Measurements from ENCODE around the gene ADAMTSL5. TPM values are rescaled to one million over a fixed set of nuclear protein-coding genes. Genes with fewer than 3 reads are reported as not detected.

The ADAMTSL5 gene
- total and polyA plus RNA-seq, 2 of the 13 experiments (the other 11 are each of a cell fraction or from before 2014, with no cell fraction given): 0.60 to 2.7 TPM

DNA sequence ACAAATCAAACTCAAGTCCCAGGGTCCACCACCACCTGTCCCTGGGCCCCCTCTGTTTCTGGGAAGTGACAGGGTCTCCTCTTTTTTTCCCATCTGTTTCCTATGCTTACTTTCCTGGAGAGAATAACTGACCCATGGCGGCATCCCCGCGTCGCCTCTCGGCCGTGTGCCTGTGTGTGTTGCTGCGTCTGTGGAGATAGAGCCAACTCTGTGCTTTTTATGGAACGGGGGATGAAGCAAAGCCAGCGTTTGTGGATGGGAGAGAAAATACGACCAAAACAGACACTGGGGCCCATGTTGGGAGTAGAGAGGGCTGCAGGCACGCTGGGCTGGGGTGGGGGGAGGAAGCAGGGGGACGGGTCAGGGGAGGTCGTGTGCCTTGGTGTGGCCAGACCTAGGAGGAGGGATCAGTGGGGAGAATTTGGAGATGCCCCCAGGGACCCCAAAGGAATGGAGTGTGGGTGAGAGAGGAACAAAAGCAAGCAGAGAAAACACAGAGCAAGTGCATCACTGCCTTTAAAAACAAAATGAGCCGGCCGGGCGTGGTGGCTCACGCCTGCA, 27.6 kb upstream of the ADAMTSL5 start:
- Histone ChIP-seq H3K9me3 (ENCODE audit: low read length) (no peaks in the 10 kb centered on the region), H3K4me3 (replicated peaks in 1 of 3; ENCODE audit: insufficient read depth in 1 of 3, low read depth in 2 of 3, low read length in 3 of 3) (no peak overlapping the region), H3K27me3 (ENCODE audit: control insufficient read depth in 1 of 2, insufficient read depth in 2 of 2, low read length in 2 of 2) (no peaks in the 10 kb centered on the region), H2AFZ (ENCODE audit: low read length) (no peak overlapping the region), H4K20me1 (ENCODE audit: insufficient read depth, low read length) (no peaks in the 10 kb centered on the region), H3K79me2 (ENCODE audit: insufficient read depth, low read length) (no peaks in the 10 kb centered on the region), H3K36me3 (replicated peaks in 1 of 2; ENCODE audit: control insufficient read depth in 1 of 2, insufficient read depth in 2 of 2, low read length in 2 of 2) (no peaks in the 10 kb centered on the region), H3K9ac (ENCODE audit: insufficient read depth, low read depth, low read length) (no peak overlapping the region), H3K4me2 (ENCODE audit: low read depth, low read length) (no peak overlapping the region), H3K4me1 (ENCODE audit: insufficient read depth, low read length) (peaks cover 8% of the 10 kb centered on the region), H3K27ac (ENCODE audit: extremely low read length, insufficient read depth, low read length) (no peak overlapping the region)
- ChIA-PET POLR2A (no interaction called here), CTCF (ENCODE audit: low intra/inter-chr PET ratio, low total read pairs) (no interaction called here)
- DNase-seq (ENCODE audit: low spot score): no peak
- WGBS (ENCODE audit: low lambda C conversion rate): 75% methylated on average over 17 of the region's 17 CpGs
- in situ Hi-C loops (cut with HindIII; ENCODE audit: extremely low pct_ligation_motif_present, low pct_unique_long_range_greater_than_20kb): no loop called here
- no peak for FAIRE-seq
- TF ChIP-seq, protein P1, sequence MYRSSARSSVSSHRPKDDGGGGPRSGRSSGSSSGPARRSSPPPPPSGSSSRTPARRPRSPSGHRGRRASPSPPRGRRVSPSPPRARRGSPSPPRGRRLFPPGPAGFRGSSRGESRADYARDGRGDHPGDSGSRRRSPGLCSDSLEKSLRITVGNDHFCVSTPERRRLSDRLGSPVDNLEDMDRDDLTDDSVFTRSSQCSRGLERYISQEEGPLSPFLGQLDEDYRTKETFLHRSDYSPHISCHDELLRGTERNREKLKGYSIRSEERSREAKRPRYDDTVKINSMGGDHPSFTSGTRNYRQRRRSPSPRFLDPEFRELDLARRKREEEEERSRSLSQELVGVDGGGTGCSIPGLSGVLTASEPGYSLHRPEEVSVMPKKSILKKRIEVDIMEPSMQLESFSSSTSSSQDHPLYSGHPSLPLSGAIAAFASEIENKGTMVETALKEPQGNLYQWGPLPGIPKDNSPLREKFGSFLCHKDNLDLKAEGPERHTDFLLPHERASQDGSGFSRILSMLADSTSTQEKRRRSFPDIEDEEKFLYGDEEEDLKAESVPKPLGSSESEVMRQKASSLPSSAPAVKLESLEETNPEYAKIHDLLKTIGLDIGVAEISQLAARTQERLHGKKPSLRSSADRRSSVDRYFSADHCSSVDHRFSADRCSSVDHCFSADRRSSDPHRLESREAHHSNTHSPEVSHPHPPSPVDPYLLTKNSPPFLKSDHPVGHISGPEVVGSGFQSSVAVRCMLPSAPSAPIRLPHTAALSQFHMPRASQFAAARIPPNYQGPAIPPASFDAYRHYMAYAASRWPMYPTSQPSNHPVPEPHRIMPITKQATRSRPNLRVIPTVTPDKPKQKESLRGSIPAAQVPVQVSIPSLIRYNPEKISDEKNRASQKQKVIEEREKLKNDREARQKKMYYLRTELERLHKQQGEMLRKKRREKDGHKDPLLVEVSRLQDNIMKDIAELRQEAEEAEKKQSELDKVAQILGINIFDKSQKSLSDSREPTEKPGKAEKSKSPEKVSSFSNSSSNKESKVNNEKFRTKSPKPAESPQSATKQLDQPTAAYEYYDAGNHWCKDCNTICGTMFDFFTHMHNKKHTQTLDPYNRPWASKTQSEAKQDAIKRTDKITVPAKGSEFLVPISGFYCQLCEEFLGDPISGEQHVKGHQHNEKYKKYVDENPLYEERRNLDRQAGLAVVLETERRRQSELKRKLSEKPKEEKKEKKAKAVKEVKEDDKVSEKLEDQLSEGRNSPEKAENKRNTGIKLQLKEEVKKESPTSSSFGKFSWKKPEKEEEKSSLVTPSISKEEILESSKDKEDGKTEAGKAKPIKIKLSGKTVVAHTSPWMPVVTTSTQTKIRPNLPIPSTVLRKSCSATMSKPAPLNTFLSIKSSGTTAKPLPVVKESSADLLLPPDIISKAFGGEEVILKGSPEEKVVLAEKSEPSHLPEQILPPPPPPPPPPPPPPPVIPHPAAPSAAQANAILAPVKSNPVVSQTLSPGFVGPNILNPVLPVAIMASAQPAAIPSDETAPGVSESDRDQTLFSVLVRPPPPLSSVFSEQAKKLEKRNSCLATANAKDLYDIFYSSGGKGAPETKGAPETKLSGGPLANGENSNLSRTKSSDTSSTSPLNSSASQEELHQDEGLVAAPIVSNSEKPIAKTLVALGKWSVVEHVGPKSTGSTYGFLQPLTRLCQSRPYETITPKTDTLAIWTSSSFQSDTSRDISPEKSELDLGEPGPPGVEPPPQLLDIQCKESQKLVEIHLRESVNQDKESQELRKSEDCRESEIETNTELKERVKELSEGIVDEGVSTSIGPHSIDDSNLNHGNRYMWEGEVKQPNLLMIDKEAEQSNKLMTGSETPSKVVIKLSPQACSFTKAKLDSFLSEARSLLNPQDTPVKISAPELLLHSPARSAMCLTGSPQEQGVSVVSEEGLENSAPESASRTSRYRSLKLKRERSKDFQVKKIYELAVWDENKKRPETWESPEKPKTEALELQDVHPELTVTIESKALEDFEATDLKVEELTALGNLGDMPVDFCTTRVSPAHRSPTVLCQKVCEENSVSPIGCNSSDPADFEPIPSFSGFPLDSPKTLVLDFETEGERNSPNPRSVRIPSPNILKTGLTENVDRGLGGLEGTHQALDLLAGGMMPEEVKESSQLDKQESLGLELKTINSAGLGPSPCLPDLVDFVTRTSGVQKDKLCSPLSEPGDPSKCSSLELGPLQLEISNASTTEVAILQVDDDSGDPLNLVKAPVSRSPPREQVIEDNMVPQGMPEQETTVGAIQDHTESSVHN (CRISPR knock-in tag; IDR thresholded peaks at IDR 0.05): no peak
- TF ChIP-seq MYNN (CRISPR knock-in tag; IDR thresholded peaks at IDR 0.05; ENCODE audit: low read depth): no peak
- TF ChIP-seq AHR (CRISPR knock-in tag; IDR thresholded peaks at IDR 0.05): no peak
- TF ChIP-seq SMARCC2 (IDR thresholded peaks at IDR 0.05): no peak
- no peak for TF ChIP-seq ZNF839 (CRISPR knock-in tag; IDR thresholded peaks at IDR 0.05; ENCODE audit: borderline replicate concordance)
- no peak for TF ChIP-seq RBAK (CRISPR knock-in tag; IDR thresholded peaks at IDR 0.05)
- TF ChIP-seq, protein P2, sequence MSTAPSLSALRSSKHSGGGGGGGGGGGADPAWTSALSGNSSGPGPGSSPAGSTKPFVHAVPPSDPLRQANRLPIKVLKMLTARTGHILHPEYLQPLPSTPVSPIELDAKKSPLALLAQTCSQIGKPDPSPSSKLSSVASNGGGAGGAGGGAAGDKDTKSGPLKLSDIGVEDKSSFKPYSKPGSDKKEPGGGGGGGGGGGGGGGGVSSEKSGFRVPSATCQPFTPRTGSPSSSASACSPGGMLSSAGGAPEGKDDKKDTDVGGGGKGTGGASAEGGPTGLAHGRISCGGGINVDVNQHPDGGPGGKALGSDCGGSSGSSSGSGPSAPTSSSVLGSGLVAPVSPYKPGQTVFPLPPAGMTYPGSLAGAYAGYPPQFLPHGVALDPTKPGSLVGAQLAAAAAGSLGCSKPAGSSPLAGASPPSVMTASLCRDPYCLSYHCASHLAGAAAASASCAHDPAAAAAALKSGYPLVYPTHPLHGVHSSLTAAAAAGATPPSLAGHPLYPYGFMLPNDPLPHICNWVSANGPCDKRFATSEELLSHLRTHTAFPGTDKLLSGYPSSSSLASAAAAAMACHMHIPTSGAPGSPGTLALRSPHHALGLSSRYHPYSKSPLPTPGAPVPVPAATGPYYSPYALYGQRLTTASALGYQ (CRISPR knock-in tag; IDR thresholded peaks at IDR 0.05): no peak
- no peak for TF ChIP-seq SCMH1 (CRISPR knock-in tag; IDR thresholded peaks at IDR 0.05; ENCODE audit: borderline replicate concordance)
- intact Hi-C loops (cut with micrococcal nuclease; ENCODE audit: unreplicated experiment): loop anchor here (10.0 kb wide), 2 partner anchors 54 to 224 kb away; partner anchors contain the start of gene MBD3
- ATAC-seq: no peak
- no TSS peak for BruUV-seq (replicated peaks)

All from HepG2 (cell line).